Renal cortical epithelial cell (primary cell): Measurements from ENCODE around the gene GARRE1. TPM values are rescaled to one million over a fixed set of nuclear protein-coding genes. Genes with fewer than 3 reads are reported as not detected.

Experiments used
- DNase-seq: peaks from one replicate; pipeline ENCODE4 v3.0.0-alpha.2; 2011; ENCODE audit warnings: low read depth
- total RNA-seq: library from RNA; depleted of rRNA; stranded (reverse); fragments of >200 nt; gene quantifications from 2 replicates; pipeline ENCODE4 v1.2.3, GENCODE V29; 2014

GARRE1 gene
- total RNA-seq, 1 donor from 2014 or later = 19.7 TPM

DNA sequence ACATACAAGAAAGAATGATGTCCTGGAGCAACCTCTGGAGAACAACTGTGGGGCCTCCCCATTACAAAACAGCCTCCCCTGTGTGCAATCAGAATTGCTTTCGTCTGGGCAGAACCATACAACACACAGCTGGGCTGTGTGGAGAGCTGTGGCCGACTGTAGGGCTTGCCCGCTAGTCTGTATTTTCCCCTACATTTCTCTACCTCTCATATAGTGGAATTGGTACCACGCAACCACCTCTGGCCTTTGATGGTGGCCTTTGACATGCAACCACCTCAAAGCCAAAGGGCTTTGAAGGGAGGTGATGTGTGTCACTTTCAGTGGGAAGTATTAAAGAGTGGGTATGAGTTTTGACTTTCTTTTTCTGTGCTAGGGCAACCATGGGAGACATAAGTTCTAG is 34.0 kb downstream of the GARRE1 start:
- no peak for DNase-seq

- DNase-seq = no peak
These were observed 36.9 kb downstream of the GARRE1 start for GRCh38 chr19:34291235-34291634.

GRCh38 chr19:34295103-34295502 is 40.7 kb downstream of the GARRE1 start:
- no peak for DNase-seq

- no peak for DNase-seq
These were observed 44.7 kb downstream of the GARRE1 start for GRCh38 chr19:34298891-34299520.

GRCh38 chr19:34299576-34299975 is 45.2 kb downstream of the GARRE1 start:
- no peak for DNase-seq

DNA sequence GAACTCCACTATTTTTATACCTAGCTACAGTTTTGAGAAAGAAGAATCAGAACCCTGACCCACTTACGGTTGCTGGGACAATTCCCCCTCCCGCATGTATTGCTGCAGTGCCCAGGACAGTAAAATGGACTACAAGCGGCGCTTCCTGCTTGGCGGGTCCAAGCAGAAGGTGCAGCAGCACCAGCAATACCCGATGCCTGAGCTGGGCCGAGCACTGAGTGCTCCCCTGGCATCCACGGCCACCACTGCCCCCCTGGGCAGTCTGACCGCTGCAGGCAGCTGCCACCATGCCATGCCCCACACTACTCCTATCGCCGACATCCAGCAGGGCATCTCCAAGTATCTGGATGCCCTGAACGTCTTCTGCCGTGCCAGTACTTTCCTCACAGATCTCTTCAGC is 46.0 kb downstream of the GARRE1 start:
- no peak for DNase-seq

DNA sequence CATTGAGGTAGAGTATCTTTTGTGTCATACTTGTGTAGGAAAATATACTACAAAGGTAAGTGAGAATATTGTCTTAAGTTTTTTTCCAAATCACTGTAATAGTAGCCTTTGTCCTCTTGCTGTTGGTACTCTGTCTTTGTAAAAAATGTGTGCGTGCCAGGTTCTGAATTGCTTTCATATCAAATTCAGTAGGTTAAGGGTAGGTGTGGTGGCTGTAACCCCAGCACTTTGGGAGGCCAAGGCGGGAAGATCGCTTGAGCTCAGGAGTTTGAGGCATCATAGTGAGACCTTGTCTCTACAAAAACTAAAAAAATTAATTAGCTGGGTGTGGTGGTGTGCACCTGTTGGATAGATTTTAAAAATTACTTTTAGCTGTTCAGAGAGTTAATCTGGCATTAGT is 46.6 kb downstream of the GARRE1 start:
- no peak for DNase-seq

Other genes with a start within 250 kb of the GARRE1 start
- gene LSM14A, start 82.0 kb upstream of the GARRE1 start, total RNA-seq = 75.9 and 112 TPM in 2 replicates
- gene GPI, start 110.6 kb downstream of the GARRE1 start, total RNA-seq = 204 and 672 TPM in 2 replicates
- 10.8 and 30.9 TPM in 2 replicates for gene PDCD2L, start 149.8 kb downstream of the GARRE1 start, total RNA-seq
- 123 and 160 TPM in 2 replicates for gene UBA2, start 173.8 kb downstream of the GARRE1 start, total RNA-seq
- 27.4 and 38.0 TPM in 2 replicates for gene WTIP, start 227.2 kb downstream of the GARRE1 start, total RNA-seq